HCT116 (cell line): ENCODE data around the gene FUOM. TPM values are rescaled to one million over a fixed set of nuclear protein-coding genes. Genes with fewer than 3 reads are reported as not detected.

Source experiments
- ATAC-seq: fragments of 200-7000 bp; cut with Tn5 transposase; 2 replicates; pipeline ENCODE4 v1.9.1; 2020; ENCODE audit warnings: mild to moderate bottlenecking, moderate library complexity
- BruUV-seq: library from RNA; stranded (reverse); fragments of 400-500 nt; replicated peaks from 2 replicates; lab custom pipeline; 2021; lab: Mats Ljungman, UMichigan
- CTCF ChIA-PET: fragments of 300-600 bp; sonication (Branson Sonifier 250); formaldehyde crosslinking; loops from one replicate; lab custom pipeline; 2021; ENCODE audit warnings: antibody characterized with exemption; lab: Charles Lee
- POLR2A ChIA-PET: fragments of 300-600, 350-600 bp; sonication (Branson Sonifier 250); formaldehyde crosslinking; loops from one replicate; lab custom pipeline; 2021; ENCODE audit warnings: antibody characterized with exemption; lab: Charles Lee
- RAD21 ChIA-PET, 2 experiments: fragments of 300-600 bp; sonication (Branson Sonifier 250); formaldehyde crosslinking; loops; one replicate each; lab custom pipeline; 2023; ENCODE audit warnings: low total read pairs in 2 of 2; ENCODE audit not compliant: uncharacterized antibody in 2 of 2, unreplicated experiment in 2 of 2, low non-redundant PET in 1 of 2; lab: Charles Lee
- DNase-seq: peaks from one replicate; pipeline ENCODE4 v3.0.0-alpha.2; 2010; ENCODE audit warnings: low read depth, low spot score
- H2AFZ ChIP-seq: fragments of 200-600 bp; shearing (Covaris generic), sonication (generic); 2 replicates; pipeline ENCODE4 v1.6.1; 2017; ENCODE audit warnings: low read depth, mixed run types, mixed read lengths, antibody characterized with exemption, low read length; ENCODE audit not compliant: poor library complexity, severe bottlenecking
- H3K27ac ChIP-seq: 2 replicates; pipeline ENCODE4 v1.5.1; 2012; ENCODE audit warnings: low read depth, low read length
- H3K27me3 ChIP-seq: fragments of 200-600 bp; sonication (generic); 2 replicates; pipeline ENCODE4 v1.6.1; 2016; ENCODE audit warnings: mixed run types, low read length, mixed read lengths; ENCODE audit not compliant: insufficient read depth
- H3K36me3 ChIP-seq, 2 experiments: fragments of 200-500 bp in 1 of 2; fragments of 200-600 bp in 1 of 2; sonication (Bioruptor generic) in 1 of 2; sonication (generic) in 1 of 2; 2 replicates each; pipeline versions ENCODE4 v1.5.1 to v1.6.1; 2014 to 2016; ENCODE audit warnings: low read length in 2 of 2, inconsistent platforms in 1 of 2, mixed read lengths in 1 of 2, mixed run types in 1 of 2; ENCODE audit not compliant: insufficient read depth in 2 of 2, control insufficient read depth in 1 of 2
- H3K4me1 ChIP-seq, 2 experiments: fragments of 200-600 bp in 1 of 2; sonication (generic) in 1 of 2; 2 replicates each; pipeline versions ENCODE4 v1.5.1 to v1.6.1; 2012 to 2017; ENCODE audit warnings: low read length in 2 of 2, inconsistent platforms in 1 of 2, mild to moderate bottlenecking in 1 of 2, mixed read lengths in 1 of 2, mixed run types in 1 of 2, moderate library complexity in 1 of 2; ENCODE audit not compliant: insufficient read depth in 2 of 2, control insufficient read depth in 1 of 2
- H3K4me2 ChIP-seq: fragments of 200-600 bp; sonication (generic); 2 replicates; pipeline ENCODE4 v1.6.1; 2017; ENCODE audit warnings: mixed run types, low read length, mixed read lengths
- H3K4me3 ChIP-seq, 2 experiments: fragments of 200-600 bp in 1 of 2; sonication (generic) in 1 of 2; replicated peaks in 1 of 2; 2 replicates each; pipeline ENCODE4 v1.5.1; 2011 to 2016; ENCODE audit warnings: low read length in 2 of 2, control low read depth in 1 of 2, low read depth in 1 of 2, mild to moderate bottlenecking in 1 of 2, mixed read lengths in 1 of 2, mixed run types in 1 of 2
- H3K79me2 ChIP-seq: fragments of 200-600 bp; sonication (generic); 2 replicates; pipeline ENCODE4 v1.6.1; 2017; ENCODE audit warnings: mild to moderate bottlenecking, mixed run types, low read length, moderate library complexity, mixed read lengths; ENCODE audit not compliant: insufficient read depth
- H3K9ac ChIP-seq: fragments of 200-600 bp; sonication (generic); 2 replicates; pipeline ENCODE4 v1.6.1; 2016; ENCODE audit warnings: low read length, mixed read lengths
- H3K9me2 ChIP-seq: fragments of 200-600 bp; sonication (generic), shearing (Covaris generic); 2 replicates; pipeline ENCODE4 v1.6.1; 2017; ENCODE audit warnings: mixed run types, mild to moderate bottlenecking, moderate library complexity; ENCODE audit not compliant: insufficient read depth
- H3K9me3 ChIP-seq, 2 experiments: fragments of 200-500 bp in 1 of 2; fragments of 200-600 bp in 1 of 2; sonication (Bioruptor generic) in 1 of 2; sonication (generic) in 1 of 2; 2 replicates each; pipeline ENCODE4 v1.6.1; 2014 to 2017; ENCODE audit warnings: low read length in 2 of 2, mixed read lengths in 2 of 2, inconsistent platforms in 1 of 2, low read depth in 1 of 2, mild to moderate bottlenecking in 1 of 2, mixed run types in 1 of 2, moderate library complexity in 1 of 2; ENCODE audit not compliant: control insufficient read depth in 1 of 2, insufficient read depth in 1 of 2
- H4K20me1 ChIP-seq: fragments of 200-600 bp; sonication (generic), shearing (Covaris generic); 2 replicates; pipeline ENCODE4 v1.6.1; 2017; ENCODE audit warnings: mixed run types, mild to moderate bottlenecking, moderate library complexity; ENCODE audit not compliant: insufficient read depth
- ATF3 ChIP-seq: IDR thresholded peaks from 2 replicates; pipeline ENCODE4 v1.6.1; 2012
- CBX3 ChIP-seq: IDR thresholded peaks from 2 replicates; pipeline ENCODE4 v1.6.1; 2012; ENCODE audit warnings: low read depth
- EGR1 ChIP-seq: IDR thresholded peaks from 2 replicates; pipeline ENCODE4 v1.6.1; 2012; ENCODE audit warnings: low read depth
- ELF1 ChIP-seq: IDR thresholded peaks from 2 replicates; pipeline ENCODE4 v1.6.1; 2012; ENCODE audit warnings: low read depth, borderline replicate concordance
- EZH2 ChIP-seq: fragments of 200-600 bp; sonication (generic); IDR thresholded peaks from 2 replicates; pipeline ENCODE4 v1.6.1; 2017; ENCODE audit warnings: antibody characterized with exemption, mixed run types
- EZH2phosphoT487 ChIP-seq: fragments of 200-600 bp; IDR thresholded peaks from 2 replicates; pipeline ENCODE4 v1.6.1; 2018; ENCODE audit warnings: antibody characterized with exemption, borderline replicate concordance
- POLR2AphosphoS5 ChIP-seq: IDR thresholded peaks from 2 replicates; pipeline ENCODE4 v1.6.1; 2011; ENCODE audit warnings: mild to moderate bottlenecking, low read depth, low read length, moderate library complexity
- SIN3A ChIP-seq: IDR thresholded peaks from 2 replicates; pipeline ENCODE4 v1.6.1; 2012; ENCODE audit warnings: low read depth
- SP1 ChIP-seq: IDR thresholded peaks from 2 replicates; pipeline ENCODE4 v1.6.1; 2012; ENCODE audit warnings: low read depth
- YY1 ChIP-seq: IDR thresholded peaks from 2 replicates; pipeline ENCODE4 v1.6.1; 2011; ENCODE audit warnings: low read length, low read depth, moderate library complexity, mild to moderate bottlenecking; ENCODE audit not compliant: insufficient replicate concordance; ENCODE audit errors: extremely low read depth
- ZFX ChIP-seq: fragments of 450-650 bp; IDR thresholded peaks from 2 replicates; pipeline ENCODE4 v1.6.1; 2017
- ZNF274 ChIP-seq: fragments of 200-500 bp; sonication (Bioruptor generic); IDR thresholded peaks from 2 replicates; pipeline ENCODE4 v1.6.1; 2014; ENCODE audit warnings: mild to moderate bottlenecking, low read depth, low read length, inconsistent platforms
- intact Hi-C: fragments of 100-400 bp; cut with micrococcal nuclease; formaldehyde crosslinking; loops from 2 replicates; pipeline ENCODE4 v1.10.0; 2022
- total RNA-seq: library from RNA; stranded (reverse); gene quantifications from one replicate; pipeline ENCODE4 v1.2.1, GENCODE V29; 2021; ENCODE audit not compliant: unreplicated experiment
- TF ChIP-seq, protein P1 (sequence below): IDR thresholded peaks from 2 replicates; pipeline ENCODE4 v1.6.1; 2012; ENCODE audit warnings: low read depth

The FUOM gene
- total RNA-seq, 1 experiment from 2014 or later: 21.5 TPM

DNA sequence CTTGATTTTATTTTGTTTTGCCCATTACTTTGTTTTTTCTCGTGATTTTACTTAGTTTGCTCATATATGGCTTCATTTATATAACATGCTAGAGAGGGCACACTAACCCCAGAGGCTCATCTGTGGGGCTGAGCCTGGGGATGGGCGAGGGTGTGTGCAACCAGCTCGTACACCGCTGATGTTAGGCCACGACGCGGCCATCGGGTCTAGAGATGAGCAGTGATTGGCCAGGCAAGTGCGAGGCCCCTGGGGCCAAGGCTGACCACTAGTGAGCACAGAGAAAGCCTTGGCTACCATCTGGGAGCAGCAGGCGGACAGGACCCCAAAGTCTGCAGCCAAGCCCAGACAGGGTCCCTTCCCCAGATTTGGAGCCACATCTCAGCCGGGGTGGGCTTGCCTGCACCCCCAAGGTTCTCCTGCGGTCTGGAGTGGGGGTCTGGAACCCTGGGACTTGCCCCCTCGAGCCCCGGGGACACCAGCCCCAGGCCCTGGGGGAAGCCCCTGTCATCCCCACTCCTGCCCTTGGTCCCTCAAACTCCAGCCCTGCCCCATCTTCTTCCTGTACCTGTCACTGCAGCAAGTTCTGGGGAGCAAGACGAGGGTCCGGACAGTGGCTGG is 3.7 kb downstream of the FUOM start:
- intact Hi-C loops: no loop called here
- TF ChIP-seq POLR2AphosphoS5: no peak
- TF ChIP-seq ZFX: no peak
- no peak for TF ChIP-seq ELF1
- no peak for TF ChIP-seq YY1
- no peak for TF ChIP-seq ZNF274
- Histone ChIP-seq H3K4me3 (no peak overlapping the region), H4K20me1 (no peaks in the 10 kb centered on the region), H3K9me3 (no peaks in the 10 kb centered on the region), H3K27ac (no peak overlapping the region), H3K9me2 (no peaks in the 10 kb centered on the region), H3K27me3 (no peaks in the 10 kb centered on the region), H3K36me3 (no peaks in the 10 kb centered on the region), H3K4me1 (peaks cover 3 to 5% of the 10 kb centered on the region in 2 experiments; a peak in 2 of 4 replicates), H3K4me2 (no peak overlapping the region), H3K9ac (no peak overlapping the region), H2AFZ (no peak overlapping the region), H3K79me2 (peaks cover 6% of the 10 kb centered on the region; the same call in 1 of the 2 replicates)
- RAD21 ChIA-PET: no interaction called here
- CTCF ChIA-PET: no interaction called here
- ATAC-seq (no peak), DNase-seq (no peak)
- no TSS peak for BruUV-seq
- POLR2A ChIA-PET: no interaction called here

- Histone ChIP-seq H3K79me2 (peaks cover 6% of the 10 kb centered on the region; the same call in 1 of the 2 replicates), H3K9ac (no peak overlapping the region), H3K9me2 (no peaks in the 10 kb centered on the region), H3K36me3 (no peaks in the 10 kb centered on the region), H3K4me3 (no peak overlapping the region), H3K4me1 (peaks cover 3 to 5% of the 10 kb centered on the region in 2 experiments; a peak in 2 of 4 replicates), H3K9me3 (no peaks in the 10 kb centered on the region), H4K20me1 (no peaks in the 10 kb centered on the region), H2AFZ (no peak overlapping the region), H3K4me2 (no peak overlapping the region), H3K27me3 (no peaks in the 10 kb centered on the region), H3K27ac (no peak overlapping the region)
- RAD21 ChIA-PET: no interaction called here
- CTCF ChIA-PET: no interaction called here
- intact Hi-C loops: no loop called here
- BruUV-seq: no TSS peak
- DNase-seq (no peak), ATAC-seq (no peak)
- POLR2A ChIA-PET: no interaction called here
- TF ChIP-seq EZH2: no peak
- no peak for TF ChIP-seq YY1
- TF ChIP-seq CBX3: no peak
- TF ChIP-seq, protein P1, sequence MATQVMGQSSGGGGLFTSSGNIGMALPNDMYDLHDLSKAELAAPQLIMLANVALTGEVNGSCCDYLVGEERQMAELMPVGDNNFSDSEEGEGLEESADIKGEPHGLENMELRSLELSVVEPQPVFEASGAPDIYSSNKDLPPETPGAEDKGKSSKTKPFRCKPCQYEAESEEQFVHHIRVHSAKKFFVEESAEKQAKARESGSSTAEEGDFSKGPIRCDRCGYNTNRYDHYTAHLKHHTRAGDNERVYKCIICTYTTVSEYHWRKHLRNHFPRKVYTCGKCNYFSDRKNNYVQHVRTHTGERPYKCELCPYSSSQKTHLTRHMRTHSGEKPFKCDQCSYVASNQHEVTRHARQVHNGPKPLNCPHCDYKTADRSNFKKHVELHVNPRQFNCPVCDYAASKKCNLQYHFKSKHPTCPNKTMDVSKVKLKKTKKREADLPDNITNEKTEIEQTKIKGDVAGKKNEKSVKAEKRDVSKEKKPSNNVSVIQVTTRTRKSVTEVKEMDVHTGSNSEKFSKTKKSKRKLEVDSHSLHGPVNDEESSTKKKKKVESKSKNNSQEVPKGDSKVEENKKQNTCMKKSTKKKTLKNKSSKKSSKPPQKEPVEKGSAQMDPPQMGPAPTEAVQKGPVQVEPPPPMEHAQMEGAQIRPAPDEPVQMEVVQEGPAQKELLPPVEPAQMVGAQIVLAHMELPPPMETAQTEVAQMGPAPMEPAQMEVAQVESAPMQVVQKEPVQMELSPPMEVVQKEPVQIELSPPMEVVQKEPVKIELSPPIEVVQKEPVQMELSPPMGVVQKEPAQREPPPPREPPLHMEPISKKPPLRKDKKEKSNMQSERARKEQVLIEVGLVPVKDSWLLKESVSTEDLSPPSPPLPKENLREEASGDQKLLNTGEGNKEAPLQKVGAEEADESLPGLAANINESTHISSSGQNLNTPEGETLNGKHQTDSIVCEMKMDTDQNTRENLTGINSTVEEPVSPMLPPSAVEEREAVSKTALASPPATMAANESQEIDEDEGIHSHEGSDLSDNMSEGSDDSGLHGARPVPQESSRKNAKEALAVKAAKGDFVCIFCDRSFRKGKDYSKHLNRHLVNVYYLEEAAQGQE: no peak
- TF ChIP-seq POLR2AphosphoS5: no peak
- no peak for TF ChIP-seq EGR1
- no peak for TF ChIP-seq EZH2phosphoT487
- no peak for TF ChIP-seq SIN3A
- no peak for TF ChIP-seq SP1
- no peak for TF ChIP-seq ZNF274
- TF ChIP-seq ZFX: no peak
- TF ChIP-seq ATF3: no peak
These were observed 4.4 kb downstream of the FUOM start for GRCh38 chr10:133353202-133353959.
